ENCODE results near the gene COL16A1.

The COL16A1 gene

DNA sequence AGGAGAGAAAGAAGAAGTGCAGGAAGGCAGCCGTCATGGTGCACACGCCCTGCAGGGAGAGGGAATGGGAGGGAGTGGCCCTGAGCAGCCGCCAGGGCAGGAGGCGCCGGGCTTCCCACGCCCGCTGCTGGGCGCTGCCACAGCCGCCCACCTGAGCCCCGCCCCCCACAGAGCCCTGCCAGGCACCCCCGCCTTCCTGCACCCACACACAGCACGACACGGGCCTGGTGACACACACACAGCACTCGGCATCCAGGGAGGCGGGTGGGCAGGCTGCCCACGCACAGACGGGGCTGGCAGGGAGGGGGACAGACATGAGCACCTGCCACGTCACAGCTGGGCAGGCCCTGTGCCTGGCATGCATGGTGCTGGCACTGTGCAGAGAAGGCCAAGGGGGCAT is 32.9 kb upstream of the COL16A1 start:
- TF ChIP-seq, protein P1, sequence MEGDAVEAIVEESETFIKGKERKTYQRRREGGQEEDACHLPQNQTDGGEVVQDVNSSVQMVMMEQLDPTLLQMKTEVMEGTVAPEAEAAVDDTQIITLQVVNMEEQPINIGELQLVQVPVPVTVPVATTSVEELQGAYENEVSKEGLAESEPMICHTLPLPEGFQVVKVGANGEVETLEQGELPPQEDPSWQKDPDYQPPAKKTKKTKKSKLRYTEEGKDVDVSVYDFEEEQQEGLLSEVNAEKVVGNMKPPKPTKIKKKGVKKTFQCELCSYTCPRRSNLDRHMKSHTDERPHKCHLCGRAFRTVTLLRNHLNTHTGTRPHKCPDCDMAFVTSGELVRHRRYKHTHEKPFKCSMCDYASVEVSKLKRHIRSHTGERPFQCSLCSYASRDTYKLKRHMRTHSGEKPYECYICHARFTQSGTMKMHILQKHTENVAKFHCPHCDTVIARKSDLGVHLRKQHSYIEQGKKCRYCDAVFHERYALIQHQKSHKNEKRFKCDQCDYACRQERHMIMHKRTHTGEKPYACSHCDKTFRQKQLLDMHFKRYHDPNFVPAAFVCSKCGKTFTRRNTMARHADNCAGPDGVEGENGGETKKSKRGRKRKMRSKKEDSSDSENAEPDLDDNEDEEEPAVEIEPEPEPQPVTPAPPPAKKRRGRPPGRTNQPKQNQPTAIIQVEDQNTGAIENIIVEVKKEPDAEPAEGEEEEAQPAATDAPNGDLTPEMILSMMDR (IDR thresholded peaks at IDR 0.05), result no peak

DNA sequence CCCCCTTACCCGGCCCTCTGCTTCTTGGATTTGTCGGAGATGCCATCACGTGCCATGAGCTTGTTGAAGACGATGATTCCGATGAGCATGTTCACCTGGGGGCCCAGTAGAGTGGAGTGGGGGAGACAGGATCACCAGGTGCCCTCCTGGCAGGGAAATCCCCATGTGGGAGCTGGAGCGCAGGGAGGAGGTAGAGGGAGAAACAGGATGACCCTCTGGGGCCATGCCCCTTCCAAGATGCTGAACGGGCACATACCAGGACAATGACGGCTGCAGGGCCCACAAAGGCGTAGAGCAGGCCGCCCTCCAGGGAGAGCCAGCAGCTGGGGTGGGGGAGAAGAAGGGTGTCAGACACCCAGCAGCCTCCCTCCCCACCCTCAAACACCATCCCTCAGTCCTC is 31.8 kb upstream of the COL16A1 start:
- TF ChIP-seq, protein P1 (IDR thresholded peaks at IDR 0.05), result no peak

DNA sequence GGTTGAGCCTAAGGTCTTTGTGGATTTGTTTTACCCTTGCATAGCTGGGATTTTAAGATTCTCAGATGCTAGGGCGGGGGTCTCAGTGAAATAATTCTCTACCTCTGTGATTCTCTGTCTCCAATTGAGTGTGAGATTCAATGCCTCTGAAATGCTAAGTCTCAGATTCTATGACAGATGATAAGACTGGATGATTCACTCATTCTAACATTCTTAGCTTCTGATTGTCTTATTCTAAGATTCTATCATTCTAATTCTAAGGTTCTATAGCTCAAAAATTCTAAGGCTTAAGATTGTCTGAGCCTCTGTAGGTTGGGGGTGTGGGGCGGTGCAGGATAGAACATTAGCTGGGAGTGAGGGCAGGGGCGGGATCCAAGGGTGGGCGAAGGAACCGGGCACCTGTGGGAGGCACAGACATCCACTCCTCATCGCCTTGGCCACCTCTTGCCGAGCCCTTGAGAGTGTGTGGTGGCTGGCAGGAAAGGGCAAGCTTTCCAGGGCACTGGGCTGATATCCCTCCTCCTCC is 30.8 kb upstream of the COL16A1 start:
- TF ChIP-seq, protein P1 (IDR thresholded peaks at IDR 0.05), result no peak

DNA sequence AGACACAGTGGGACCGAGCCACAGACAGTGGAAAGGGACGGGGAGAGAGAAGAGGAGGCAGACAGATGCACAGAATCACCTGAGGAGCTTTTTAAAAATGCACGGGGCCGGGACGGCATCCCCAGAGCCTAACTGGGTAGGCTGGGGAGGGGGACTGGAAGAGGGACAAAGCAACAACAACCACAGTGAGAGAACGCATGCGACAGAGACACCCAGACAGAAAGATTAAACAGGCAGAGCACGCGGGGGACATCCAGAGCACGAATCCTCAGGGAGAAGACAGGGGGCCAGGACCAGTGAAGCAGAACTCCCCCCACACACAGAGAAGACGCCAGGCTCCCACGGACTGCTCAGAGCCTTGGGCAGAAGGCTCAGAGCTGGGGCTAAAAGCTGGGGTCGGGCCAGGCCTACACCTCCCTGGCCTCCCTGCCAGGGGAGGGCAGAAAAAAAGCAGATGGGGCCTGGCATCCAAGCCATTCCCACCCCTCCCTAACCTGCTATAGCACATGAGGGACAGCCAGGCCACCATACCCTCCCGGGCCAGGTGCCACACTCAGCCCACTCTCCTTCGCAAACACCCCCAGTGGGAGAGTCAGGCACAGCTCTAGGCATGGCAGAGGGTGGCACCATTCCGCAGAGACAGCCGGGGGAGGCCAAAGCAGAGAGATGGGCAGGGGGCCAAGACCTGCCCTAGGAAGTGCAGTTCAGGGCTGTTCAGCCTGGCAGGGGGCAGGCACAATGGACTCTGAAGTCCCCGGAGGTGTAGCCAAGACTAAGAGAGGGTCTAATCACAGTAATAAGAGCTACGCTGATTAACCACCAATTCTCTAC is 29.8 kb upstream of the COL16A1 start:
- TF ChIP-seq, protein P1 (IDR thresholded peaks at IDR 0.05), result no peak

DNA sequence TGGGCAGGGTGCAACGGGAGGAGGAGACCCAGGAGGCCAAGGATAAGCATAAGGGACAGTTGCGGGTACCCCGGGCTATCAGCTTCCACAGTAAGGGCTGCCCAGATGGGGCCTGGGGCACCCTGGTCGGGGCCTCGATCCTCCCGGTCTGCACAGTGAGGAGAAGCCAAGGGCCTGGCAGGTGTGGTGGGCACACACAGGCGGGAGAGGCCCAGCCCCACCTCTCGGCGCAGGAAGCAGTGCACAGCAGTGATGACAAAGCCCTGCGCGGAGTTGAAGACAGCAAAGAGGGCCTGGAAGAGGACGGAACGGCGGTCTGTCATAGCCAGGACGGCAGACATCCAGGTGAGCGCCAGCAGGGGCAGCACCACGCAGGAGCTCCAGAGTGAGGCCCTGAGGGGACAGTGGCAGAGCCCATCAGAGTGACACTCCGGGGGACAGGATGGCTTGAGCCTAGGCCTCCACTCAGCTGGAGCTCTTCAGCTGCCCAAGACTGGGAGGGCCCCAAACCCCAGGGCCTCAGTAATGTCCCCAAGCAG is 29.0 kb upstream of the COL16A1 start:
- TF ChIP-seq, protein P1 (IDR thresholded peaks at IDR 0.05), result no peak

DNA sequence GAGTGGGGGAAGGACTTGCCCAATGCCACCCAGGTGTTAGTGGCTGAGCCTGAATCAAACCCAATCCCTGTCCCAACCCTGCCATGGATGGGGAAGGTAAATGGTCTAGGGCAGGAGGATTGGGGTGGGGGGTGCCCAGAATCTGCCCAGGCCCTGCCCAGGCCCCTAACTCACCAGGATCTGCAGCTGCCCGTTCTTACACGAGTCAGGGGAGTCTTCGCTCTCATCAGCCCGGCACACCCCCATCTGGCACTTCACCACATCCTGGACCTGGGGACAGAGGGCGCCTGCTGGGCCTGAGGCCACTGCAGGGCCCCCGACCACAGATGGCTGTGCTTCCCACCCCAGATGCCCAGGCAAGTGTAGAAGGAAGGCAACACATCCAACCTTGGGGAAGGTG is 28.5 kb upstream of the COL16A1 start:
- TF ChIP-seq, protein P1 (IDR thresholded peaks at IDR 0.05), result no peak

DNA sequence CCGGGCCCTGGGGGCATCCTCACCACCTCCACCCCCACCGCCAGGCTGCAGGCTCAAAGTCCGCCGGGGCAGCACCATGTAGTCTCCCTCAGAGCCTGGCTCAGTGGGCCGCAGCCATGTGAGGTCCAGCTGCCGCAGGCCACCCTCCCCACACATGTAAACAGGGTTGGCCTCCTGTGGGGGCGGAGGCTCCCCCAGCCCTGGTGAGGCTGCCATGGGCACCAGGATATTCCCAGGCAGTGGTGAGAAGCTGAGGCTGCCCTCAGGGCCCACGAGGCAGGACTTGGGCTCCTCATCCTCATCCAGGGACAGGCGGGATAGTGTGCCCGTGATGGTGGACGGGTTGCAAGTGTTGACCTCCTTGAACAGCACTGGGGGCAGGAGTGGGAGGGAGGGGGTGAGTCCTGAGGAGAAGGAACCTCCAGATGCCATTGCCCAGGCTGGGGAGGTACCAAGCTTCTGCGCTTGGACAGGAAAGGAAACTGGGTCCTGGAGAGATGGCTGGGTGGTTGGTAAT is 27.3 kb upstream of the COL16A1 start:
- TF ChIP-seq, protein P1 (IDR thresholded peaks at IDR 0.05), result no peak

Measured in LNCAP (cell line).